DND-41 (cell line): ENCODE measurements around the gene C1orf21.

ENCODE experiments used
- ATAC-seq: fragments of 200-7000 bp; cut with Tn5 transposase; 3 replicates; pipeline ENCODE4 v1.9.1; 2021; ENCODE audit warnings: low read depth; ENCODE audit not compliant: insufficient read depth
- DNase-seq: peaks from one replicate; pipeline ENCODE4 v3.0.0-alpha.2; 2020
- H2AFZ ChIP-seq: 2 replicates; pipeline ENCODE4 v1.6.0; 2012; ENCODE audit warnings: low read depth, low read length
- H3K27ac ChIP-seq: 2 replicates; pipeline ENCODE4 v1.5.1; 2012; ENCODE audit warnings: low read length, inconsistent platforms
- H3K27me3 ChIP-seq: fragments of 200-600 bp; sonication (generic); 2 replicates; pipeline ENCODE4 v1.6.0; 2012; ENCODE audit warnings: low read length, mild to moderate bottlenecking, inconsistent platforms; ENCODE audit not compliant: insufficient read depth, poor library complexity
- H3K36me3 ChIP-seq: 2 replicates; pipeline ENCODE4 v1.5.1; 2012; ENCODE audit warnings: low read length, inconsistent platforms; ENCODE audit not compliant: insufficient read depth
- H3K4me1 ChIP-seq: 2 replicates; pipeline ENCODE4 v1.5.1; 2012; ENCODE audit warnings: mild to moderate bottlenecking, low read length; ENCODE audit not compliant: insufficient read depth
- H3K4me2 ChIP-seq: 2 replicates; pipeline ENCODE4 v1.6.0; 2012; ENCODE audit warnings: mild to moderate bottlenecking, moderate library complexity, low read length, inconsistent platforms; ENCODE audit not compliant: insufficient read depth
- H3K4me3 ChIP-seq, 2 experiments: fragments of 200-600 bp in 1 of 2; shearing (Covaris generic) in 1 of 2; 2 replicates each; pipeline ENCODE4 v1.5.1; 2012 to 2016; ENCODE audit warnings: inconsistent platforms in 2 of 2, low read length in 2 of 2, mild to moderate bottlenecking in 2 of 2, low read depth in 1 of 2, moderate library complexity in 1 of 2
- H3K79me2 ChIP-seq: 2 replicates; pipeline ENCODE4 v1.6.0; 2012; ENCODE audit warnings: low read length, inconsistent platforms; ENCODE audit not compliant: insufficient read depth
- H3K9ac ChIP-seq: 2 replicates; pipeline ENCODE4 v1.6.0; 2012; ENCODE audit warnings: low read depth, mild to moderate bottlenecking, inconsistent platforms, low read length, moderate library complexity
- H3K9me3 ChIP-seq: 2 replicates; pipeline ENCODE4 v1.5.1; 2012; ENCODE audit warnings: low read length, moderate library complexity, mild to moderate bottlenecking, inconsistent platforms; ENCODE audit not compliant: insufficient read depth, severe bottlenecking
- H4K20me1 ChIP-seq: 2 replicates; pipeline ENCODE4 v1.6.0; 2012; ENCODE audit warnings: low read length; ENCODE audit not compliant: insufficient read depth
- EZH2 ChIP-seq: IDR thresholded peaks from 3 replicates; pipeline ENCODE4 v1.6.1; 2012; ENCODE audit warnings: borderline replicate concordance, low read depth, mild to moderate bottlenecking, moderate library complexity, low read length, inconsistent platforms; ENCODE audit not compliant: severe bottlenecking
- TF ChIP-seq, protein P1 (sequence below): IDR thresholded peaks from 2 replicates; pipeline ENCODE4 v1.5.1; 2012; ENCODE audit warnings: borderline replicate concordance, low read length, moderate library complexity, mild to moderate bottlenecking; ENCODE audit not compliant: poor library complexity, severe bottlenecking; ENCODE audit errors: extremely low read depth

Gene C1orf21

DNA sequence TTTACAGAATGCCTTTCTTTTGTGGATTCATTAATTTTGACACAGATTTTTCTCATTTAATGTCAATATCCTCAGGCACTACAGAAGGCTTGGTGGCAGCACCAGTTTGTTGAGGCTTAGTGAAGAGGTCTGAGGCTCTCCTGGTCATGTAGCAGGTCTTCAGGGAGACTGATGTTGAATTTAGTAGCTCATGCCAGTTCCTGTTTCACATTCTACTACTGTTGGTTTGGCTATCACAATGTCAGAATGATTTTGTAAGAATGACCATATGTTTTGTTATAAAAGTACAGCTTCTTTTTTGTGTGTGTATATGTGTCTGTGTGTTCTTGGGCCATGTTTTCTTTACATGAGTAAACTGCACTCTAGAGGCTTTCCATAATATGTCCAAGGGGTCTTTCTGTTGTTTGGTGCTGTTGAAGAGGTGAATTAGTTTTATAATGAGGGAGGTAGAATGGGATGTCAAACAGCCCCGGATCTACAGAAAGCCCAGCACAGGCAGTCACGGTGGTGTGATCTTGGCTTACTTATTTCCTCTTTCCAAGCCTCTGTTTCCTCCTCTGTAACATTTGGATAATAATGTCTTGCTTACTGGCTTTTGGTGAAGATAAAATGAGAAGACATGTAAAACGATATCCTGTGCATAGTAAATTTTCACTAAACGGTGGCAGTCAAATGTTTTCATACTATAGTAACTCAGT, 32.0 kb downstream of the C1orf21 start:
- TF ChIP-seq EZH2: no peak
- TF ChIP-seq, protein P1, sequence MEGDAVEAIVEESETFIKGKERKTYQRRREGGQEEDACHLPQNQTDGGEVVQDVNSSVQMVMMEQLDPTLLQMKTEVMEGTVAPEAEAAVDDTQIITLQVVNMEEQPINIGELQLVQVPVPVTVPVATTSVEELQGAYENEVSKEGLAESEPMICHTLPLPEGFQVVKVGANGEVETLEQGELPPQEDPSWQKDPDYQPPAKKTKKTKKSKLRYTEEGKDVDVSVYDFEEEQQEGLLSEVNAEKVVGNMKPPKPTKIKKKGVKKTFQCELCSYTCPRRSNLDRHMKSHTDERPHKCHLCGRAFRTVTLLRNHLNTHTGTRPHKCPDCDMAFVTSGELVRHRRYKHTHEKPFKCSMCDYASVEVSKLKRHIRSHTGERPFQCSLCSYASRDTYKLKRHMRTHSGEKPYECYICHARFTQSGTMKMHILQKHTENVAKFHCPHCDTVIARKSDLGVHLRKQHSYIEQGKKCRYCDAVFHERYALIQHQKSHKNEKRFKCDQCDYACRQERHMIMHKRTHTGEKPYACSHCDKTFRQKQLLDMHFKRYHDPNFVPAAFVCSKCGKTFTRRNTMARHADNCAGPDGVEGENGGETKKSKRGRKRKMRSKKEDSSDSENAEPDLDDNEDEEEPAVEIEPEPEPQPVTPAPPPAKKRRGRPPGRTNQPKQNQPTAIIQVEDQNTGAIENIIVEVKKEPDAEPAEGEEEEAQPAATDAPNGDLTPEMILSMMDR: no peak
- Histone ChIP-seq H3K36me3 (no peaks in the 10 kb centered on the region), H3K27ac (no peak overlapping the region), H3K9ac (no peak overlapping the region), H3K4me3 (no peak overlapping the region), H3K79me2 (no peaks in the 10 kb centered on the region), H4K20me1 (no peaks in the 10 kb centered on the region), H3K27me3 (no peaks in the 10 kb centered on the region), H3K4me1 (no peaks in the 10 kb centered on the region), H2AFZ (no peak overlapping the region), H3K9me3 (no peaks in the 10 kb centered on the region), H3K4me2 (no peak overlapping the region)
- DNase-seq: no peak
- ATAC-seq: no peak

DNA sequence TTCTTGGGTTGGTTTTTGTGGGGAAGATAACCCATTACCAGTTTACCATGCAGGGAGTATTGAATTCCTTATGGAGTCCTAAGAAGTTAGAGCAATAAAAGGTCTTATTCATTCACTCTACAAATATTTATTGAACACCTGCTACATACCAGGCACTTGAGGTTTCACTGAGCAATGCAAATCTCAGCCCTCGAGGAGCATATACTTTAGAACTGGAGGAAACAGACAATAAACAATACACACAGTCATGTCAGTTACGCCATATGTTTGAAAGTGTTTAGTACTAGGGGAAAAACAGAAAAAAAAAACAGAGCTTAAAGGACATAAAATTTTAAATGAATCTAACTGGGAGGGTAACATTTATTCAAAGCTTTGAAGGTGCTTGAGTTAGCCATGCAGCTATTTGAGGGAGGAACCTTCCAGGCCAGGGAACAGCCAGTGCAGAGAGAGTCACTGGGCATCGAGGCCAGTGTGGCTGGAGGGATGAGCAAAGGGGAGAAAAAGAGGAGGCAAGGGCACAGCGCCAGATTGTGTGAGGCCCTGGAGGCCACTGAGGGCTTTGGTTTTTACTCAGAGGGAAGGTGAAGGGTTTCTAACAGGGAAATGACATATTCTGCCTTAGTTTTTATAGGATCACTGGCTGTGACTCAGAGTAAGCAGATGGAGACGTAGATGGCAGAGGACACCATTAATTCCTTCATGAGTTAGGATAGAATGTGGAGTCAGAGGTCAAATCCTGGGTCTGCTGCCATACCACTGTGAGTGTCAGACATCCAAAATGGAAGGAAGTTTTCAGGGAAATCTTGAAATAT, 32.7 kb downstream of the C1orf21 start:
- DNase-seq (no peak), ATAC-seq (no peak)
- no peak overlapping the region for H3K4me2 ChIP-seq
- no peaks in the 10 kb centered on the region for H3K4me1 ChIP-seq
- H3K9ac ChIP-seq: no peak overlapping the region
- no peaks in the 10 kb centered on the region for H3K36me3 ChIP-seq
- no peak overlapping the region for H3K4me3 ChIP-seq
- no peaks in the 10 kb centered on the region for H4K20me1 ChIP-seq
- H3K9me3 ChIP-seq: no peaks in the 10 kb centered on the region
- no peak for TF ChIP-seq EZH2
- TF ChIP-seq, protein P1: no peak
- H3K27me3 ChIP-seq: no peaks in the 10 kb centered on the region
- H2AFZ ChIP-seq: no peak overlapping the region
- no peaks in the 10 kb centered on the region for H3K79me2 ChIP-seq
- no peak overlapping the region for H3K27ac ChIP-seq

DNA sequence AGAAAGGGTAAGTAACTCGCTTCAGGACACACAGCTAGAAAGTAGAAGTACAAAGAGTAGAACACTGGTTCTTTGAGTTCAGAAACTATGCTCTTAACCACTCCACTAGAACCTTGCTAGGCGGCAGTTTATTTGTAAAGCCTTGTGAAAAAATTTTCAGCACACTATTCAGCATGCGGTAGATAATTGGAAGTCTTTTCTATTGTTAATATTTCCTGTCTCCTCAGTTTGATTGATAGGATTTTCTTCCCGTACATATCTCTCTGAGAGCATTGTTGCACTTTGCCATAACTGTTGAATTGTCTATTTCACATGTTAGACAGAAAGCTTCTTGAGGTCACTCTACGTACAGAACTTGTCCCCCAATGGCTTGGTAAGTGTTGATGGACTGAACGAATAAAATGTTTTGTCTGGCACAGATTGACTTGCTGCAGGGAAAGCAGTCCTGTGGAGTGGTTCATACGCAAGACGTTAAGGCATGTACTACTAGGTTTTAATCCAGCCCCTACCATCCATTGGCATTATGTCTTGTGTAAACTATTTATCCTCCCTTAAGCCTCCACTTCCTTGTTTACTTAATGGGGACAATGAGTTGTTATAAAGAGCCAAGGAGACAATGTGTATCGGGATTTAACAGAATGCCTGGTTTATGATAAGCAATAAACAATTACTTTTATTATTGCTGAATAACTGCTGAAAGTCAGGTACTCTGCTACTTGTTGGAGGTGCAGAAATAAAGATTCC, 35.8 kb downstream of the C1orf21 start:
- no peak overlapping the region for H3K4me2 ChIP-seq
- ATAC-seq (no peak), DNase-seq (no peak)
- no peaks in the 10 kb centered on the region for H3K9me3 ChIP-seq
- no peak for TF ChIP-seq EZH2
- TF ChIP-seq, protein P1: no peak
- H3K4me1 ChIP-seq: no peaks in the 10 kb centered on the region
- no peaks in the 10 kb centered on the region for H3K36me3 ChIP-seq
- H3K4me3 ChIP-seq: no peak overlapping the region
- H3K27ac ChIP-seq: no peak overlapping the region
- H3K9ac ChIP-seq: no peak overlapping the region
- no peaks in the 10 kb centered on the region for H4K20me1 ChIP-seq
- H3K79me2 ChIP-seq: no peaks in the 10 kb centered on the region
- H3K27me3 ChIP-seq: no peaks in the 10 kb centered on the region
- H2AFZ ChIP-seq: no peak overlapping the region
